Inflammatory macrophage treated with lipopolysaccharide for 1 hour (primary cell): Measurements from ENCODE around the gene AGT.

ENCODE experiments used
- DNase-seq, 2 donors: peaks; one replicate each; pipeline ENCODE4 v3.0.0-alpha.2; 2020 to 2022

AGT gene

DNA sequence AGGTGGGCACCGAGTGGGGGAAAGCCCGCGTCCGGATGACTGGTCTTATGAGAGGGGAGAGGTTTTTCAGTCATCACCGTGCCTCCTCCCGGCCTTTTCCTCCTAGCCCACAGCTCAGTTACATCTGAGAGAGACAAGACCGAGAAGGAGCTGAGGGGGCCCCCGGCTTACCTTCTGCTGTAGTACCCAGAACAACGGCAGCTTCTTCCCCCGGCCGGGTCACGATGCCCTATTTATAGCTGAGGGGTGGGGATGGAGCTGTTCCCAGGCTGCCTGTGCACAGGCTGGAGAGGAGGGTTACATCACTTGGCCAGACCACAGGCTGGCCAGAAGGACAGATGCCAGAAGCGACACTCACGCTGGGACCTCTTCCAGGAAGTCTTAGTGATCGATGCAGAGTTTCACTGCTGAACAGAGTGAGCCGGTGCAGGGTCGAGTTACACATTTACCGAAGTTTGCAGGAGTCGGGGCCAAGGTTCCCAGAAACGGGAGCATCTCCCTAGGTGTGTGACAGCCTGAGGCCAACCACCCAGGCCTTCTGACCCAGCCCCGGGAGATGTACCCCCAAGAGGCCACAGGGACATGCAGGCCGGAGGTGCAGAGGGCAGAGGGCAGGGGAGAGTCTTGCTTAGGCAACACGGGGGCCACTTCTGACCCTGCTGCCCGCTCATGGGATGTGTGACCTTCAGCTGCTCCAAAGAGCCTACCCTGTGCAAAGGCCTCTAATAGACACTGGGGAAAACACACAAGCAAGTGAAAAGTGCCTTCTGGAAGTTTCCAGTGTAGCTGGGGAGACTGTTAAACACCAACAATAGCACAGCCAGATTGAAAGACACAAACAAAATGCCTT lies at the start of gene AGT:
Gene AGT, minus strand, starts transcription at position 208 of the 850 bp plus-strand sequence. CDS start 3,299 bp downstream, outside the sequence.
- no peak for DNase-seq

DNA sequence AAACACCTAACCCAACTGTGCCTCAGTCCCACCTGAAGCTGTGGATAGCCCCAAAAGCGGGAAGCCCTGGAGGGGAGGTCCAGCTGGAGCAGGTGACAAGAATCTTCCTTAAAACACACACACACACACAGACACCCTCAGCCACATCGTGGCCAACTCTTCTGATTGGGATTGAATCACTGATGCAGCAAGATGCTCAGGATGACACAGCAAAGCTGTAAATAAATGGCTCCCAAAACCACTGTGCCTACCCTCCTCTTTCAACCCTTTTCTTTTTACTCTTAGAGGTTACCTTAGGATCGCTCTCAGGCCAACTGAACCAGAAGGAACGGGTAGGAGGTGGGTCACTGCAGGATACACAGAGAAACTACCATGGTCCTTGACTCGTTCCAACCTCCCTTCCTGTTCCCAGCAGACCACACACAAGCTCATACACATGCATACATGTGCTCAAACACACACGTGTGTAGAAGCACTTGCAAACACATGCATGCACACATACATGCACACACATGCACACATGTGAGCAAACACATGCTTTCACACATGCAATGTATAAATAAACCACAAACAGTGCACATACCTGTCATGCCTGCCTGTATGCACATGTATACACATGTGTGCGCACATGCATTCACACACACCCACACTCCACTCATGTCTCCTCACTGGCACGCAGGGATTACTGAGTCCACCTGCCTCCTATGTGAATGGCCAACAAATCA lies 47.7 kb upstream of the AGT start:
- no peak for DNase-seq

DNA sequence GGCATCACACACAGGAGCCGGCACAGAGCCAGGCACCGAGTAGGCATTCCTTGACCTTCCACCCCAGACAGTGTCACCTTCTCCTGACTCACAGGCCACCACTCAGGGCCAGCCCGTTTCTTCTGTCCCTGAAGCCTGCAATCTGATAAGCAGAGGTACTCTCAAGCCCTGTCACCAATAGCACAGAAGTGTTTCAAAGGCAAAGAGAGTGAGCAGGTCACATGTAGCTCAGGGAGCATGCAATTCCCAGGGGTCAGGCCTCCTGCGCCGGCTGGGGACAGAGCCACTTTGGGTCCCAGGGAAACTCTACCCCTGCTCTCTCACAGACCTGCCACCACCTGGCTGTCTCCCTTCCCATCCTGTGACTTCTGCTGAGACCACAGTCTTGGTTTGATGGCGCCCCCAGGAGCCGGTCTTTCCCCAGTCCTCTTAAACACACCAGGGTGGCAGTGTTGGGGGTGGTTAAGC lies 46.5 kb upstream of the AGT start:
- no peak for DNase-seq

DNA sequence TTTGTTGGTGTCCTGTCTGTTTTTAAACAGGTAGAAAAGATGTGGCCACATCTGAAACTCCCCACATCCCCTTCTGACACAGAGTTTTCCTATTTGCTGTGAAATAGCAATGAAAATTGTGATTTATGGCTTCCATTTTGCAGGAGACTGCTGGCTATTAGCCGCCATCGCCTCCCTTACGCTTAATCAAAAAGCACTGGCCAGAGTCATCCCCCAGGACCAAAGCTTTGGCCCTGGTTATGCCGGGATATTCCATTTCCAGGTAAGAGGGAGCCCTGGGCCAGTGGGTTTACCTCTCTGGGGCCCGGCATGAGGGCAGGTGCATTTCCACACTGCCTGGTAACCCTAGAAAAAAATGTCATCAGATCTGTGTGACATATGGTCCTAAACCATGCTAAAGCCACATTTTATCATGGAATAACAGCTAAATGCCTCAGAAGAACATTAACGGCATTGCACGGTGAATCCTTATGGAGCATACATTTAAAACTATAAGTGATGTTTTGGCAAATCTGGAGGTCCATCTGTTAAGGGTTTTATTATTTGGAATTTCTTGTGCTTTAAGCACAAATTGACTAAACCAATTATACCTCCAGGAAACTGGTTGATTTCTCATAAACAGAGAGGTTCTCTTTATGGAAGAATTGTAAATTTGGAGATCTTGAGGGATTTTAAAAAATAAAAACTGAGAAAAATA lies 45.6 kb upstream of the AGT start:
- DNase-seq, result no peak

DNA sequence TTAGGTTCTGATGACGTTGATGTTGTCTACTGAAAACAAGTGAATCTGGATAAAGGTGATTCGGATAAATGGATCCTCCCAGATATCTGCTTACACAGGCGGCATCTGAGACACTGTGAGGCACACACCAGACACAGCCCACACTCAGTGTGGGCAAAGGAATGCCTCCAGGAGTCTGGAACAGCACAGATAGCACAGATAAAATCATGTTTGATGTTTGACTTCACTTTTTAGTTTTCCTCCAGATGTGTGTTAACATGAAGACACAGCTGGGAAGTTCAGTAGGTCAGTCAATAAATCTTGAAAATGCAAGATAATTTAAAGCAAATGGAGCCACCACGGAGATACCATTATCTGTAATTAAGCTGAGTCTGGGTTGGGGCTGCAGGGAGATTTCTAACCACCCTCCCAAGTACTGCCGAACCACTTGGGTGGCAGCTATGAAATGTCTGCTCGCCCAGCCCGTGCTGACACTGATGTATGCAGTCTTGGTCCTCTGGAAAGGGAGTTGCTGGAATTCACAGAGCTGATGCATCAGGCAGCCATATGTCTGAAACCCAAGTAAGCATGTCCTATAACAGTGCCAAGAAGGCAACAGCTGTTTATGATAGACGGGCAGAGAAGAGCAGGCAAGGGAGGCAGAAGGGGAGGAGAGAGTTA lies 44.9 kb upstream of the AGT start:
- DNase-seq, result no peak

DNA sequence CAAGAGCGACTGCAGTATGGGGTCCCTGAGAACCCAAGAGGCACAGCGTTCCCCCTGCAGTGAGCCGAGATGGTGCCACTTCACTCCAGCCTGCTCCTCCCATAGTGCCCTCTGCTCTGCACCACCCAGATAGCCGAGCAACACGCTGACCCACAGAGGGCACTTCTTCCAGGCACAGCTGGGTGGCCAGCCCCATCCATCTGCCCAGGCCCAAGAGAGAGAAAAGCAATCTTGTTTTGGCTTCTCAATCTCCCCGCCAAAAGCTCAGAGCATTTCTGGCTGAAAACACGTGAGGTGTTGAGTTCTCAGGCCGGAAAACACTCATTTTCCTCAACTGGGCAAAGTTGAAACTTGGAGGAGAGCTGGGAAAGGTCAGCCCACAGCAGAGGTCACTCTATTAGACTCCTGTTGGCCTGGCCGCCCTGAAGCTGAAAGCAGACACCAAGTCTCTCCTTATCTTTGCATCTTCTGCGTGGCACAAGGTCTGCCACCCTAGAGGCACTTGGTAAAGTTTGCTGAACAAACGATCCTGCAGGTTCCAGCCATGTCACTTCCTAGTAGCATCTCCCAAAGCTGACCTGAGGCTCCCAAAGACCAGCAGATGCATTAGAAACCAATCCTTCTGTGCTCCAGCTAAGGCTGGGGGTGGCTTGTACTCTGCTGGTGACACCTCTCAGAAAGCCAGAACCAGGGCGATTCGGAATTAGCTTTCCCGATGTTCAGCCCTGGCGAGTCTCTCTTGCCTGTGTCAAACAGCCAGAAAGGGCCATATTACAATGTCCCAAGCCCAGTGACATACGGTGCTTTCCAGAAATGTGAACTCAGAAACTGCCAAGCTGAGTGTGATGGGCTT lies 44.2 kb upstream of the AGT start:
- DNase-seq, result no peak

DNA sequence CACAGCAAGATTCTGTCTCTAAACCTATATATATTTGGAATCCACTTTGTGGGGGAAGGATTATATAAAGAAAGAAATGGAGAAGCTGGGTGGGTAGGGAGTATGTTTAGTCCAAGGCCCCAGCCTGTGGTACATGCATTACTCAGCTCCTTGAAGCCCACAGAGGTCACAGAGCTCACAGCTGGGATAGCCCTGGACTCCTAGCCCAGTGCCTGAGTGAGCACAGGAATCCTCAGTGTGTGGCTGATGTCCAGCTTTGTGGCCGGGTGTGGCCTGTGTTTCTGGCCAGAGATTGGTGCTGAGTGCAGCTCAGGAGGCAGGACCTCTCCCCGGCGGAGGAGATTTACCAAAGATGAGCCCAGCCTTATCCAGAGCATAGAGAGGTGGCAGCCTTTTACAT lies 40.9 kb upstream of the AGT start:
- no peak for DNase-seq

DNA sequence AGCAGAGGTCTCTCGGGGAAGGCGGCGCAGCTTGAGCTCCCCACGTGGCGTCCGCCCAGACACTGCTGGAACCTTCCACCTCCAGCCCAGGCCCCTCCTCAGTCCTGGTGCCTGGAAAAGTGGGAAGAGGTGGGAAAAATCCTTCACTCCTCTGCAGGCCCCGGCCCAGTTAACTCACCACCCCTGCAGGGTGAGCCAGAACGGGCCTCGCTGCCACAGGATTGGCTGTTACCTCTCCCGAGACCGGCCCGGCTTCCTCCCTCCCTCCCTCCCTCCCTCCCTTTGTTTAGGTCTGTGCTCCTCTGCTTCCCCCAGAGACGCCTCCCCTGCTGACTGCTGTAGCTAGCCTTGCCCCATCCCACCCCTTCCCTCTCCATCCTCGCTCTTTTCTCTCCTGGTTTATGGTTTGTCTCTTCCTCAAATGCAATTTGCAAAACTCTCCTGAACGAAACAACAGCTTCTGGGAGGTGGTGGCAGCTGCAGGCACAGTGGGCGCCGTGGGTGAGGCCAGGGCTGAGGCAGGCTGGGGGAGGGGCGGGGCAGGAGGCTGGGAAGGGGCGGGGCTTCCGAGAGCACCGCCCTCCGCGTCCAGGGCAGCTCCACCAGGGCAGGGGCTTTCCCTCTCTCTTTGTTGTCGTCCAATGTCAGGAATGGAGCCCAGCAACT lies 39.8 kb upstream of the AGT start:
- DNase-seq, result peak; percentile 9 to 11

DNA sequence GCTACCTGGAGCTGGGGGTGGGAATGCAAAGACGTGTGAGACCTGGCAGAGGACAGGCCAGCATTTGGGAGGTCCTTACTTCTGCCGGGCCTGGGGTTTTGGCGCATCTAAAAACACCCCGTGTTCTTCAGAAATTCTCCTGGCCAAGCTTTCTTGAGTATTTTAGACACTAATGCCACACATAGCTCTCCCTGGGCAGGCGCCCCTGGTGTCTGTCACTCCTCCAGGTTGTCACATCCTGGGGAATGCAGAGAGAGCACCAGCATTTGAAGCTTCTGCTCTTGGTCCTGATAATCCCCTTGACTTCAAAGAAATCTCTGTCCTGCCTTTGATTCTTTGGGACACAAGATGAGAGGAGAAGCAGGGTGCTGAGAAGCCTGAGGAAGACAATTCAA lies 39.3 kb upstream of the AGT start:
- DNase-seq, result no peak

DNA sequence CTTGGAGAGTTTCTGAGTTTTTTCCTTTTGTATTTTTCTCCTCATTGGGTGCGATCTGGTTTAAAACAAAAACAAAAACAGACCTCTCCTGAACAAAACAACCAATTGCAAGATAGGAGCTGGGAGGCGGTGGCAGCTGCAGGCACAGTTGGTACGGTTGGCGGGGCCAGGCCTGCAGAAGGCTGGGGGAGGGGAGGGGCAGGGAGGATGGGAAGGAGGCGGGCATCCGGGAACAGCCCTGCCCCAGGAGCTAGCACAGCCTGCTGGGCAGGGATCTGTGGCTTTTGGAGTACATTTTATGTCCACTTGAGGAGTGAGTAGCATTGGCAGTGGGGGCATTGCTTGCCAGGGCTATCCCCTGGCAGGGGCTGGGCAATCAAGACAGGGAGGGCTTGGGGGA lies 38.5 kb upstream of the AGT start:
- DNase-seq, result no peak

DNA sequence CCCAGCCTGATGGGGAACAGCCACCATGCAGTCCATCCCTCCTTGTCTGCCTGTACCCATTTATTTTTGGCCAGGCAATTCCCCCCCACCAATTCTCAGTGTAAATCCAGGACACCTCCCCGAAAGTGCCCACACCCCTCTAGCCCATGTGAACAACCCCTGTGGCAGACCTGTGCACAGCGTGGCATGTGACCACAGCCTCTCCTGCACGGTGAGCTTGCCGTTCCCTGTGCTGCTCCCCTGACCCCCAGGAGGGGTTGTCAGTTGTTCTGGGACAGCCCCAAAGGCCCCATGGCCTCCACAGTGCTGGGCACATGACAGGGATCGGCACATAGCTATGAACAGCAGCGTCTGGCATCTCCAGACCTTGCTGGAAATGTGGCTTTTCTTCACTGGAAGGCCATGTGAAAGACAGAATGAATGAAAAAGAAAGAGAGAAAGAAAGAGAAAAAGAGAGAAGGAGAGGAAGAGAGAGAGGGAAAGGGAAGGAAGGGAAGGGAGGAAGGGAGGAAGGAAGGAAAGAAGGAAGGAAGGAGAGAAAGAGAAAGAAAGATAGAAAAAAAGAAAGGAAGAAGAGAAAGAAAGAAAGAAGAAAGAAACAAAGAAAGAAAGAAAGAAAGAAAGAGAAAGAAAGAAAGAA lies 37.2 kb upstream of the AGT start:
- DNase-seq, result no peak

DNA sequence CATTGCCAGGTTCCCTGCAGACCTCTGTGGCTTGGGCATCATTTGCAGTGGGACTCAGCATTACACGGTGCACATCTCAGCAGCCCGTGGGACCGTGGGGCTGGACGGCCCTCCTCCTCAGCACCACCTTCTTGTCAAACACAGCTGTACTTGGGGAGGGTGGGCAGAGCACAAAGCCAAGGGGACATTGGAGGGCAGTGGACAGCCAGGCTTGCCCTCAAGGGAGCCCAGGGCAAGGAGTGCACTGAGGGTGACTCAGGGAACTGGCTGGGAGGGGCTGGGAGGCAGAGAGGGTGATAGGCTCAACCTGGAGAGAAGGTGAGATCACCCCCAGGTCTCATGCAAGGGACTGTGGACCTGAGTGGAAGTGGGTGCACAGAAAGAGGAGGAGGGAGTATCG lies 36.7 kb upstream of the AGT start:
- DNase-seq, result no peak

DNA sequence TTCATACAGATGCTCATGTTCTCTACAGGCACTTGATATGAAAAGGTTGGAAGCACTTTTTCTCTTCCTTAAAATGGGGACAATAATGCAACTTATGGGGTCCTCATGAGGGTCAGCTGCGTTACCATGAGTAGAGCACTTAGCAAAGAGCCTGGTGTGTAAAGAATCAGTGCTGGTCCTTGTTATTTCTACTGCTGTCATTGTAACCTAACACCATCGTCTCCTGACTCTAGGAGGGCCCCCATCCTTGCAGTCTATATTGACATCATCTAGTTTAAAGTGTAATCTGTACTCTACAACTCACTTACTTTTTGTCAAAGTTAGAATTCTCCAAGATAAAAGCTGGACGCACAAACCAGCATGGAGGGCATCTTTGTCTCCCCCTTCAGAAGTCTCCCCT lies 35.7 kb upstream of the AGT start:
- no peak for DNase-seq

DNA sequence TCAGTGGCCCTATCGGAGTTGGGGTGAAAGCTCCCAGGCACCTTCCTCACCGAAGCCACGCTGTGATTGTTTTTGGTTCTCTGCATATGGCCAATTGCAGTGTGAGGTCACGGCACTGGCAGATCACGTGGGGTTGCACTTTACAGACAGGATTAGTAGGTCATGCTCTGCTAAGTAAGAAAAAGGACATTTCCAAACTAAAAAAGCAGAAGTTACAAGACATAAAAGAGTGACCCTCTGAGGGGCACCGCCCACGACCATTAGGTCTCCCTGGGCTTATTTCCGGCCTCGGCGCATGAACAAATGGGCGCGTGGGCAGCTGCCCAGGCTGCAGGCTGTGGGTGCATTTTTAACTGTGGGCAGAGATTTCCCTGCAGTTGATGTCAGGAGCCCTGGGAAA lies 35.2 kb upstream of the AGT start:
- peak; percentile 63 to 89 for DNase-seq

DNA sequence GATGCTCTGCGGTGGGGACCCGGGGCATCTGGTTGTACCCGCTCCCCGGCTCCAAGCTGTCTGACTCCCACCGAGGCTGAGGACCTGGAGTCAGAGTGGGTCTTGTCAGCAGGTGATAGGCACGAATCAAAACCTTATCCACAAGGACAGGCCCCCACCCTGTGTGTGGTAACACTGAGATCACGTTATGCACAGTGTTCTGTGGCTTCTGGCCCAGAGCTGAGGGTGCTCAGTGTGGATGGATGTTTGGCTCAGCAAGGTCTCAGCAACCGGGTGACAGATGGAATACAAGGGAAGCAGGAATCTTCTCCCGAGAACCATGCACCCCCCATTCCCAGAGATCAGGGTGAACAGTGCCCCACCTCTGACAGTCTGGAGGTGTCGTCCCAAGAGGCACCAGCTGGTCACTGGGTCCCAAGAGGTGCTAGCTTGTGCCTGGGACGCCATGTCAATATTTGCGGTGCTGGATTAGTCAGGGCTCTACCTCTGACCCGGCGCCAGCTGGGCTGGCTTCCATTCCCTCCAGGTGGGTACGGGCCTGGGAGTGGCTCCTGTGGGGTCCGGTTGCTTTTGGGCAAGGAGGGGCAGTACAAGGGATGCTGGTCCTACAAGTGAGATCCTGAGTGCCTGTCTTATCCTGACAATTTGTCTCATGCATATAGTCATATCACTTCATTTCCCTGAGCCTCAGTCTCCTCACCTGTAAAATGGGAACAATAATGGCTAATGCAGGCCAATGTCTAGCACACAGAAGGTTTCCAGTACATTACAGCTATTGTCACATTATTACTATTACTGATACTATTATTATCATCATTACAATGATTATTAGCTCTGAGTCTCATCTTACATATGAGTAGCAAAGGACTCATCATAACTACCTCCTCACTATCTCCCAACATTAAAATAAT lies 34.2 kb upstream of the AGT start:
- no peak for DNase-seq

DNA sequence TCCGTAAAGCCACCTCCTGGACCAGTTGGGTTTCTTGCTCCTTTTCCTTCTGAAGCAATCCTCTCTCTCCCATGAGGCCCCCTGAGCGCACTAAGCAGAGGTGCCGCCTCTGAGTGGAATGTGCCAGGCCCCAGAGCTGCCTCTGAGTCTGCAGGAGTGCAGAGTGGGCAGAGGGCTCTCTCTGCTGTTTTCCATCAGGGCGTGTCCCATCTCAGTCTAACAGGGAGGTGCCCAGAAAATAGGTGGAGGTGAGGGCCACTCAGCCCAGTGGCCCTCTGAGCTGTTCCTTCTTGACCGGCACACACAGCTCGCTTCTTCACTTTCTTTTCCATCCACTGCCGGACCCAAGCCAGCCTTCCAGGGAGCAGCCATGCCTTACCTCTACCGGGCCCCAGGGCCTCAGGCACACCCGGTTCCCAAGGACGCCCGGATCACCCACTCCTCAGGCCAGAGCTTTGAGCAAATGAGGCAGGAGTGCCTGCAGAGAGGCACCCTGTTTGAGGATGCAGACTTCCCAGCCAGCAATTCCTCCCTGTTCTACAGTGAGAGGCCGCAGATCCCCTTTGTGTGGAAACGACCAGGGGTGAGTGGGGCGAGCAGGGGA lies 33.3 kb upstream of the AGT start, which contains the start of gene CAPN9:
Gene CAPN9, plus strand, starts transcription at position 262 of the 604 bp plus-strand sequence. Its CDS starts 109 bp downstream, at position 371.
- no peak for DNase-seq

DNA sequence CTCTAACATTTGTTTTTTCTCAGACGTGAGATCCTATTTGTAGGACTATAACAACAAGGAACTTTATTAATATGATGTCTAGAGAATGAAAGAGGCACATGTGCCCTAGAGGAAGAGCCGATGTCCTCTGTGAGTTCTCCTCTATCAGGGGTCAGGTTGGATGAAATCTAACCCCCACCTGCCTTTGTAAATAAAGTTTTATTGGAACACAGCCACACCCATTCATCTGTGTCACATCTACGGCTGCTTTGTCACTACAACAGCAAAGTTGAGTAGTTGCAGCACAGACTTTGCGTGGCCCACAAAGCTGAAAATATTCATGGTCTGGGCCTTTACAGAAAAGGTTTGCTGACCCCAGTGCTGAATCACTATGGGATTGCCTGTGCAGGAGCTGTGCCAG lies 32.7 kb upstream of the AGT start:
- no peak for DNase-seq

DNA sequence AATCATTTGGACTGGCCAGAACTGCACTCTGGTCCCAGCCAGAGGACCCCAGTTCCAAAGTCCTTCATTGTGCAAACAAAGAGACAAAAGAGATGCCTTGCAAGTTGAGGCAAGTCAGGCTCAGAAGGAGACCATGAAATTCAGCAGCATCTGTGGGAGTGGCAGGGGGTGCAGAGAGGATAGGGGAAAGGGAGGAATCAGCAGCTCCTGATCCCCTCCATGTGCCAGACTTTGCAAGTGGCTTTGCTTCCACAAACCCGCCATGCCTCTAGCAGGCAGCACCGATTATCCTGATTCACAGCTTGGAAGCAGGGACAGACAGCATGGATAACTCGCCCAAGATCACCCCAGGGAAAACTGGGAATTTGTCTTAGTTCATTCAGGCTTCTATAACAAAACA lies 31.1 kb upstream of the AGT start:
- DNase-seq, result no peak

DNA sequence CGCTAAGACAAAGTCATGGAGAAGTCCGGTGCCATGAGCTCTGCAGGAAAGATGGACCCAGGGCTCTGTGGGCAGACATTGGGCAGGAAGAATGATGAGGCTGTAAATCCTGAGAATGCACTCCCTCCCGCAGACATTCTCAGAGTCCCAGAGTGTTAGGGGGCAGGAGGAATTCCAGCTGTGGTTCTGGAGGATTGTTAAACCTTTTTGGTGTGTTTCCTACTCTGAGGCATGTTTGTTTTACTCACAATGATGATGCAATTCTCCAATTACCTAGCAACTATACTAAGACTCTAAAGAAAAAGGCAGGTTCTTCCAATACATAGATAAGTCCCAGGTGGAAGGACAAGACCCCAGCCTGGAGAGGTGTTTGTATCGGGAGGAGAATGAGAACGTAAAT lies 30.5 kb upstream of the AGT start:
- no peak for DNase-seq
